ENCODE measurements around the gene PPM1H.
"Not testable (repeated sequence)": the region's sequence is repeated elsewhere in the genome, so short reads cannot be mapped to it uniquely, and the experiment has no call there.

The PPM1H gene

DNA sequence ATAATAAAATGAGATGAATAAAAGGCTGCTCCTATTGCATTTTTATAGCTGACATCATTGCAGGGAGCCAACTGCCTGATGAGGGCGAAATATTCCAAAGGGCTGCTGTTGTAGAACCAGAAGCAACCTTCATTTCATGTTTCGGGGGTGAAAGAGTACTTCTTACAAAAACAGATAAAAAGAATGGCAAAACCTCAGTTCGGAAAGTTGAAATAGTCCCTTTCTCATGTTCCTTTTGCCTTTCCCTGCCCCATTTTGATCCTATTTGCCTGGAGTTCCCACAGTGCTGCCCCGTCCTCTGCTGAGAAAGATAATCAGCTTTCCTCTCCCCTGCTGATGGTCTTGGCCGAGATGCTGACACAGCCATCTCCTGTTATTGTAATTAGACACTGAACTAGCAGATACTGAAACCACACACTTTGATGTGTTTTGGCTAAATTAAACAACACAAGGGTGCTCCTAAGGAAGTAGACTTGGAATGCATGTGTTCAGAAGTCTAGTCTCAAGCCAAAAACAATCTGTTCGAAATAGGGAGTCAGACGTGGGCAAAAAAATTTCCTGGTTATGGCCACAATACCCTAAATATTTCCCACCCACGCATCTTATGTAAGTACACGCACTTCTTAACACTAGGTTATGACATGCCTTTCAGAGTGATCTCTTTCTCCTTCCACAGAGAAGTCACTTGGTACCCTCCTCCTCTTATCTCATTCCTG, 117.2 kb downstream of the PPM1H start:
- Histone ChIP-seq H3K4me3 (ENCODE audit: low read length) (no peak overlapping the region), H3K56ac (ENCODE audit: low read length) (no peak overlapping the region), H2BK15ac (replicated peaks; ENCODE audit: low read depth) (peak overlapping the region; percentile 36), H3K79me1 (ENCODE audit: low read length) (no peaks in the 10 kb centered on the region), H2BK120ac (ENCODE audit: low read depth, low read length) (no peak overlapping the region), H2BK5ac (ENCODE audit: low read length) (no peak overlapping the region), H3K36me3 (ENCODE audit: control insufficient read depth, insufficient read depth, low read length) (no peaks in the 10 kb centered on the region), H4K8ac (ENCODE audit: low read depth, low read length) (no peak overlapping the region), H3K23ac (ENCODE audit: low read length) (no peak overlapping the region), H3K27ac (ENCODE audit: low read depth, low read length) (no peak overlapping the region), H3K4ac (ENCODE audit: low read depth, low read length) (no peak overlapping the region), H3K4me2 (ENCODE audit: low read length) (no peak overlapping the region), H4K5ac (ENCODE audit: low read length) (no peak overlapping the region), H2AK5ac (ENCODE audit: low read length) (no peak overlapping the region), H3K4me1 (ENCODE audit: control insufficient read depth, low read depth, low read length) (peaks cover 11% of the 10 kb centered on the region), H3K18ac (ENCODE audit: low read length) (no peak overlapping the region), H3K27me3 (ENCODE audit: insufficient read depth, low read length, poor library complexity) (no peaks in the 10 kb centered on the region), H3K79me2 (ENCODE audit: control insufficient read depth, insufficient read depth, low read length) (no peaks in the 10 kb centered on the region), H3K9ac (ENCODE audit: low read length) (no peak overlapping the region)
- WGBS (ENCODE audit: extremely low coverage, insufficient coverage, low lambda C conversion rate): no CpG with 5 or more reads among the region's 9 CpGs
- DNase-seq: peak; percentile 56

GRCh38 chr12:62814243-62814642, 120.7 kb downstream of the PPM1H start:
- Histone ChIP-seq H3K18ac (ENCODE audit: low read length) (peak overlapping the region; percentile 39), H3K4me1 (ENCODE audit: control insufficient read depth, low read depth, low read length) (peaks cover 14% of the 10 kb centered on the region), H2BK120ac (ENCODE audit: low read depth, low read length) (no peak overlapping the region), H2AK5ac (ENCODE audit: low read length) (no peak overlapping the region), H3K4me3 (ENCODE audit: low read length) (no peak overlapping the region), H2BK5ac (ENCODE audit: low read length) (no peak overlapping the region), H4K8ac (ENCODE audit: low read depth, low read length) (no peak overlapping the region), H3K79me2 (ENCODE audit: control insufficient read depth, insufficient read depth, low read length) (no peaks in the 10 kb centered on the region), H3K56ac (ENCODE audit: low read length) (no peak overlapping the region), H4K5ac (ENCODE audit: low read length) (no peak overlapping the region), H3K27ac (ENCODE audit: low read depth, low read length) (no peak overlapping the region), H3K4ac (ENCODE audit: low read depth, low read length) (no peak overlapping the region), H3K4me2 (ENCODE audit: low read length) (no peak overlapping the region), H3K9ac (ENCODE audit: low read length) (no peak overlapping the region), H3K27me3 (ENCODE audit: insufficient read depth, low read length, poor library complexity) (no peaks in the 10 kb centered on the region), H2BK15ac (replicated peaks; ENCODE audit: low read depth) (no peak overlapping the region), H3K79me1 (ENCODE audit: low read length) (peaks cover 4% of the 10 kb centered on the region), H3K23ac (ENCODE audit: low read length) (no peak overlapping the region), H3K36me3 (ENCODE audit: control insufficient read depth, insufficient read depth, low read length) (no peaks in the 10 kb centered on the region)
- no peak for DNase-seq
- WGBS (ENCODE audit: extremely low coverage, insufficient coverage, low lambda C conversion rate): no CpG with 5 or more reads among the region's 3 CpGs

DNA sequence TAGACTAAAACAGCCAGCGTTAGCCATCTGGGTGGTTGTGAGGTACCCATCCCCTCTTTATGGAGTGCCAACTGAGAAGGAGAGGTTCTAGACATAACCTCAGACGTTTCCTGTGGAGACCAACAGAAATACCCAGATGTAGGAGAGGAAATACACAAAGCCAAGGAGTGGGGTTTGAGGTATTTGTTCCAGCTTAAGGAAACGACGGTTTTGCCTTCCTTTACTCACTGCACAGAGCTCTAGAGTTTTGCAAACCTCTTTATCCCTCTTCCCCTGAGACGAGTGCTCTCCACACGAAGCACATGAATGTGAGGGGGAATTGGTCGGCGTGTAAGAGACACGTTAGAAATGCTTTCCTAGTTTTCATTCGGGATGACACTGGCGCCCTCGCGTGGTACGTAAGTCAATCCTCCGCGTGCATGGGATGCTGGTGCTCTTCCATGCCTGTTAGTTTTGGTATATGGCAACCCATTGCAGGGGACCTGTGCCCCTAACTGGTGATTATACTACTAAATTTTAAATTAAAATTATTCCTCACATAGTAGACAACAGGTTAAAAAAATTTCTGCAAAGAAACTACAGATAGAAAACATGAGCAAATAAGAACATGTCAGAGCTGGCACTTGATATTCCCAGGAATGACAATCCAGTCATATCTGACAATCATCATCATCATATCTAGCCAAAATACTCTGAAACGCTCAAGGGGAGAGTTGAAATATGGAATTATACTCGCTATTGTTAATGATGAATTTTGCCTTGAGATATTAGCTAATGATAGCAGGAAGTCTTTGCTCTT, 121.7 kb downstream of the PPM1H start:
- no CpG with 5 or more reads among the region's 18 CpGs for WGBS (ENCODE audit: extremely low coverage, insufficient coverage, low lambda C conversion rate)
- DNase-seq: peak; percentile 83
- H2BK15ac ChIP-seq (replicated peaks; ENCODE audit: low read depth): no peak overlapping the region
- no peak overlapping the region for H3K4me3 ChIP-seq (ENCODE audit: low read length)
- no peaks in the 10 kb centered on the region for H3K79me2 ChIP-seq (ENCODE audit: control insufficient read depth, insufficient read depth, low read length)
- H3K79me1 ChIP-seq (ENCODE audit: low read length): peaks cover 5% of the 10 kb centered on the region
- no peak overlapping the region for H4K5ac ChIP-seq (ENCODE audit: low read length)
- peak overlapping the region; percentile 52 for H3K4ac ChIP-seq (ENCODE audit: low read depth, low read length)
- no peak overlapping the region for H4K8ac ChIP-seq (ENCODE audit: low read depth, low read length)
- no peak overlapping the region for H2BK5ac ChIP-seq (ENCODE audit: low read length)
- H3K9ac ChIP-seq (ENCODE audit: low read length): peak overlapping the region; percentile 8
- H2BK120ac ChIP-seq (ENCODE audit: low read depth, low read length): no peak overlapping the region
- H3K56ac ChIP-seq (ENCODE audit: low read length): peak overlapping the region; percentile 45
- H3K4me1 ChIP-seq (ENCODE audit: control insufficient read depth, low read depth, low read length): peaks cover 11% of the 10 kb centered on the region
- no peak overlapping the region for H2AK5ac ChIP-seq (ENCODE audit: low read length)
- H3K27ac ChIP-seq (ENCODE audit: low read depth, low read length): no peak overlapping the region
- H3K27me3 ChIP-seq (ENCODE audit: insufficient read depth, low read length, poor library complexity): no peaks in the 10 kb centered on the region
- H3K36me3 ChIP-seq (ENCODE audit: control insufficient read depth, insufficient read depth, low read length): no peaks in the 10 kb centered on the region
- H3K4me2 ChIP-seq (ENCODE audit: low read length): no peak overlapping the region
- H3K23ac ChIP-seq (ENCODE audit: low read length): no peak overlapping the region
- H3K18ac ChIP-seq (ENCODE audit: low read length): peak overlapping the region; percentile 31

DNA sequence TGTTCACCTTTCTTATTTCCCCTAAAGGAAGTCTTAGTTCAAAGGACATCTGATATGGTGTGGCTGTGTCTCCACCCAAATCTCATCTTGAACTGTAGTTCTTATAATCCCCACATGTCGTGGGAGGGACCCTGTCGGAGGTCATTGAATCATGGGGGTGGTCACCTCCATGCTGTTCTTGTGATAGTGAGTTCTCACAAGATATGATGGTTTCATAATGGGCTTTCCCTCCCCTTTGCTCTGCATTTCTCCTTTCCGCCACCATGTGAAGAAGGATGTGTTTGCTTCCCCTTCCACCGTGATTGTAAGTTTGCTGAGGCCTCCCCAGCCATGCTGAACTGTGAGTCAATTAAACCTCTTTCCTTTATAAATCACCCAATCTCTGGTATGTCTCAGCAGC, 123.5 kb downstream of the PPM1H start:
- H2BK120ac ChIP-seq (ENCODE audit: low read depth, low read length); H3K27me3 ChIP-seq (ENCODE audit: insufficient read depth, low read length, poor library complexity); H3K4me3 ChIP-seq (ENCODE audit: low read length); H4K5ac ChIP-seq (ENCODE audit: low read length); H2AK5ac ChIP-seq (ENCODE audit: low read length); H2BK15ac ChIP-seq (replicated peaks; ENCODE audit: low read depth); H3K79me2 ChIP-seq (ENCODE audit: control insufficient read depth, insufficient read depth, low read length); H3K4me1 ChIP-seq (ENCODE audit: control insufficient read depth, low read depth, low read length); H3K4ac ChIP-seq (ENCODE audit: low read depth, low read length); H4K8ac ChIP-seq (ENCODE audit: low read depth, low read length); H3K56ac ChIP-seq (ENCODE audit: low read length); H3K18ac ChIP-seq (ENCODE audit: low read length); H3K23ac ChIP-seq (ENCODE audit: low read length); H3K27ac ChIP-seq (ENCODE audit: low read depth, low read length); H3K79me1 ChIP-seq (ENCODE audit: low read length); H3K36me3 ChIP-seq (ENCODE audit: control insufficient read depth, insufficient read depth, low read length); H3K9ac ChIP-seq (ENCODE audit: low read length); H2BK5ac ChIP-seq (ENCODE audit: low read length); H3K4me2 ChIP-seq (ENCODE audit: low read length): not testable (repeated sequence)
- WGBS (ENCODE audit: extremely low coverage, insufficient coverage, low lambda C conversion rate): no CpG with 5 or more reads among the region's 4 CpGs
- peak; percentile 62 for DNase-seq

- WGBS (ENCODE audit: extremely low coverage, insufficient coverage, low lambda C conversion rate): no CpG with 5 or more reads among the region's 4 CpGs
- H2BK15ac ChIP-seq (replicated peaks; ENCODE audit: low read depth): no peak overlapping the region
These were observed 126.6 kb downstream of the PPM1H start for GRCh38 chr12:62808166-62808879.

More at GRCh38 chr12:62808166-62808879, 126.6 kb downstream of the PPM1H start:
- H3K79me1 ChIP-seq (ENCODE audit: low read length): peaks cover 5% of the 10 kb centered on the region
- no peaks in the 10 kb centered on the region for H3K79me2 ChIP-seq (ENCODE audit: control insufficient read depth, insufficient read depth, low read length)
- H3K27ac ChIP-seq (ENCODE audit: low read depth, low read length): no peak overlapping the region
- no peak overlapping the region for H3K23ac ChIP-seq (ENCODE audit: low read length)
- H2AK5ac ChIP-seq (ENCODE audit: low read length): no peak overlapping the region
- no peak overlapping the region for H4K5ac ChIP-seq (ENCODE audit: low read length)
- H3K36me3 ChIP-seq (ENCODE audit: control insufficient read depth, insufficient read depth, low read length): no peaks in the 10 kb centered on the region
- no peak overlapping the region for H3K4ac ChIP-seq (ENCODE audit: low read depth, low read length)
- no peaks in the 10 kb centered on the region for H3K27me3 ChIP-seq (ENCODE audit: insufficient read depth, low read length, poor library complexity)
- H2BK5ac ChIP-seq (ENCODE audit: low read length): no peak overlapping the region
- no peak overlapping the region for H3K4me3 ChIP-seq (ENCODE audit: low read length)
- H2BK120ac ChIP-seq (ENCODE audit: low read depth, low read length): no peak overlapping the region
- no peak overlapping the region for H3K18ac ChIP-seq (ENCODE audit: low read length)
- DNase-seq: no peak
- H3K4me1 ChIP-seq (ENCODE audit: control insufficient read depth, low read depth, low read length): peaks cover 7% of the 10 kb centered on the region
- no peak overlapping the region for H3K4me2 ChIP-seq (ENCODE audit: low read length)
- H3K56ac ChIP-seq (ENCODE audit: low read length): no peak overlapping the region
- no peak overlapping the region for H3K9ac ChIP-seq (ENCODE audit: low read length)
- no peak overlapping the region for H4K8ac ChIP-seq (ENCODE audit: low read depth, low read length)
